ENCODE data around the gene SLIT3. TPM values are rescaled to one million over a fixed set of nuclear protein-coding genes. Genes with fewer than 3 reads are reported as not detected.

SLIT3 gene
- total and polyA plus RNA-seq, 9 of the 15 experiments (the other 6 are each of a cell fraction or from before 2014, with no cell fraction given) = 0.01 to 0.04 TPM; not detected in 7

DNA sequence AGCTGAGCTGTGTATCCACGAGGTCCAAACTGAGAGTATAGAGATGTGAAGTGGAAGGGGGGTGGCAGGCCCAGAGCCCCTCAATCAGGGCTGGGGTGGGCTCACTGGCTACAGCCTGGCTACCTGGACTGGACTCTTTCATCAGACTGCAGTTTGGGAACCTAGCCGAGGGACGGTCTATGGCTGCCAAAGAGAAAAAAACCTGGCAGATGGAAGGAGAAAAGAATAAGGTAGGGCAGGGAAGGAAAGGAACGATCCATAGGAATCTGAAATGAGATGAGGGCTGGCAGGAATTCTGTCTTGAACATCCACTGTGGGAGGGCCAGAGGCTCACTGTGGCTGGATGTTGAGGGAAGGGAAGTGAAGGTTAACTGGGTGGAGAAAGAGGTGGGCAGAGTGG, 497.4 kb downstream of the SLIT3 start:
- ChIA-PET CTCF (ENCODE audit: low intra/inter-chr PET ratio) (no interaction called here), POLR2A (no interaction called here)
- H3K36me3 ChIP-seq (ENCODE audit: control insufficient read depth, insufficient read depth, low read length) = no peaks in the 10 kb centered on the region
- intact Hi-C loops (cut with micrococcal nuclease) (no loop called here), in situ Hi-C loops (cut with MboI) (no loop called here)
- H3K4me3 ChIP-seq = no peak overlapping the region
- no peak overlapping the region for H2AFZ ChIP-seq (ENCODE audit: low read depth, low read length)
- WGBS (ENCODE audit: insufficient coverage, low coverage, missing lambda C conversion rate) = 5% methylated on average over 4 of the region's 4 CpGs
- peaks cover 5 to 13% of the 10 kb centered on the region in 2 experiments; a peak in 4 of 5 replicates for H3K27me3 ChIP-seq (ENCODE audit: control insufficient read depth in 2 of 2, insufficient read depth in 2 of 2, low read length in 2 of 2)
- FAIRE-seq (no peak), DNase-seq (ENCODE audit: extremely low read depth in 1 of 4, low spot score in 3 of 4) (no peak), ATAC-seq (no peak)
- H3K79me2 ChIP-seq (ENCODE audit: control insufficient read depth, insufficient read depth, low read length) = no peaks in the 10 kb centered on the region
- H4K20me1 ChIP-seq (replicated peaks; ENCODE audit: control insufficient read depth, insufficient read depth, low read length) = no peaks in the 10 kb centered on the region
- no peak overlapping the region for H3K4me2 ChIP-seq (ENCODE audit: insufficient read depth, low read length)
- no peak overlapping the region for H3K27ac ChIP-seq (ENCODE audit: extremely low read depth, low read depth, low read length)
- H3K4me1 ChIP-seq (replicated peaks in 1 of 2; ENCODE audit: control insufficient read depth in 2 of 2, insufficient read depth in 2 of 2, low read length in 2 of 2) = no peaks in the 10 kb centered on the region; a peak in 1 of 5 replicates
- no peak overlapping the region for H3K9ac ChIP-seq (ENCODE audit: insufficient read depth in 1 of 2, low read depth in 2 of 2, low read length in 2 of 2)
- H3K9me1 ChIP-seq (ENCODE audit: control insufficient read depth, insufficient read depth, low read length) = no peaks in the 10 kb centered on the region
- no peaks in the 10 kb centered on the region for H3K9me3 ChIP-seq (replicated peaks; ENCODE audit: control insufficient read depth, insufficient read depth, low read depth, low read length)
- TF ChIP-seq MED1 (CRISPR knock-in tag; IDR thresholded peaks at IDR 0.05; ENCODE audit: borderline replicate concordance) (no peak), ARHGAP35 (IDR thresholded peaks at IDR 0.05; ENCODE audit: partially characterized antibody) (no peak), ZNF75A (CRISPR knock-in tag; IDR thresholded peaks at IDR 0.05) (no peak)
- TF ChIP-seq, protein P1, sequence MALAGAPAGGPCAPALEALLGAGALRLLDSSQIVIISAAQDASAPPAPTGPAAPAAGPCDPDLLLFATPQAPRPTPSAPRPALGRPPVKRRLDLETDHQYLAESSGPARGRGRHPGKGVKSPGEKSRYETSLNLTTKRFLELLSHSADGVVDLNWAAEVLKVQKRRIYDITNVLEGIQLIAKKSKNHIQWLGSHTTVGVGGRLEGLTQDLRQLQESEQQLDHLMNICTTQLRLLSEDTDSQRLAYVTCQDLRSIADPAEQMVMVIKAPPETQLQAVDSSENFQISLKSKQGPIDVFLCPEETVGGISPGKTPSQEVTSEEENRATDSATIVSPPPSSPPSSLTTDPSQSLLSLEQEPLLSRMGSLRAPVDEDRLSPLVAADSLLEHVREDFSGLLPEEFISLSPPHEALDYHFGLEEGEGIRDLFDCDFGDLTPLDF (CRISPR knock-in tag; IDR thresholded peaks at IDR 0.05) = no peak
- no TSS peak for BruUV-seq (replicated peaks)

GRCh38 chr5:168802337-168802736, 498.6 kb downstream of the SLIT3 start:
- intact Hi-C loops (cut with micrococcal nuclease) = no loop called here
- no peak for ATAC-seq
- peaks cover 5 to 15% of the 10 kb centered on the region in 2 experiments; a peak in 4 of 5 replicates for H3K27me3 ChIP-seq (ENCODE audit: control insufficient read depth in 2 of 2, insufficient read depth in 2 of 2, low read length in 2 of 2)

More at GRCh38 chr5:168802337-168802736, 498.6 kb downstream of the SLIT3 start:
- no peak overlapping the region for H3K4me3 ChIP-seq
- no peak for FAIRE-seq
- H3K4me2 ChIP-seq (ENCODE audit: insufficient read depth, low read length) = no peak overlapping the region
- no peaks in the 10 kb centered on the region for H3K4me1 ChIP-seq (replicated peaks in 1 of 2; ENCODE audit: control insufficient read depth in 2 of 2, insufficient read depth in 2 of 2, low read length in 2 of 2)
- POLR2A ChIA-PET = no interaction called here
- H2AFZ ChIP-seq (ENCODE audit: low read depth, low read length) = no peak overlapping the region
- WGBS (ENCODE audit: insufficient coverage, low coverage, missing lambda C conversion rate) = 1% methylated on average over 6 of the region's 6 CpGs
- in situ Hi-C loops (cut with MboI) = no loop called here
- H3K27ac ChIP-seq (ENCODE audit: extremely low read depth, low read depth, low read length) = no peak overlapping the region
- no peaks in the 10 kb centered on the region for H3K79me2 ChIP-seq (ENCODE audit: control insufficient read depth, insufficient read depth, low read length)
- CTCF ChIA-PET (ENCODE audit: low intra/inter-chr PET ratio) = no interaction called here
- no peaks in the 10 kb centered on the region for H3K9me3 ChIP-seq (replicated peaks; ENCODE audit: control insufficient read depth, insufficient read depth, low read depth, low read length)
- TF ChIP-seq HNRNPL (IDR thresholded peaks at IDR 0.05; ENCODE audit: low read depth, low read length) (no peak), NR2C2 (CRISPR knock-in tag; IDR thresholded peaks at IDR 0.05) (no peak), NR2C2 (tag; IDR thresholded peaks at IDR 0.05) (no peak), ATF1 (CRISPR knock-in tag; IDR thresholded peaks at IDR 0.05) (no peak), ATF1 (tag; IDR thresholded peaks at IDR 0.05) (no peak), DPF2 (IDR thresholded peaks at IDR 0.05) (no peak), ESRRB (CRISPR knock-in tag; IDR thresholded peaks at IDR 0.05; ENCODE audit: borderline replicate concordance) (no peak), COPS2 (conservative IDR thresholded peaks at IDR 0.05) (no peak), EP300 (IDR thresholded peaks at IDR 0.05; ENCODE audit: low read length) (no peak), RFX7 (CRISPR knock-in tag; IDR thresholded peaks at IDR 0.05) (no peak), NR4A1 (CRISPR knock-in tag; IDR thresholded peaks at IDR 0.05) (no peak), NR4A1 (tag; IDR thresholded peaks at IDR 0.05) (no peak)
- no TSS peak for BruUV-seq (replicated peaks)
- no peak overlapping the region for H3K9ac ChIP-seq (ENCODE audit: insufficient read depth in 1 of 2, low read depth in 2 of 2, low read length in 2 of 2)
- no peaks in the 10 kb centered on the region for H3K36me3 ChIP-seq (ENCODE audit: control insufficient read depth, insufficient read depth, low read length)
- H3K9me1 ChIP-seq (ENCODE audit: control insufficient read depth, insufficient read depth, low read length) = no peaks in the 10 kb centered on the region
- no peaks in the 10 kb centered on the region for H4K20me1 ChIP-seq (replicated peaks; ENCODE audit: control insufficient read depth, insufficient read depth, low read length)
- no peak for DNase-seq (ENCODE audit: extremely low read depth in 1 of 4, low spot score in 3 of 4)
